Activated CD4-positive, alpha-beta T cell treated with anti-CD3 and anti-CD28 coated beads, Interleukin-2, amount 50 U/mL, for 1 hour (primary cell): ENCODE data around the gene UST.
A peak's percentile ranks its signal among the peaks of the same experiment; 100 is the strongest.

ENCODE experiments used
- DNase-seq: peaks from one replicate; pipeline ENCODE4 v3.0.0-alpha.2; 2020

Gene UST

GRCh38 chr6:148808786-148809304 lies 62.0 kb downstream of the UST start:
- no peak for DNase-seq

GRCh38 chr6:148811459-148811858 lies 64.6 kb downstream of the UST start:
- no peak for DNase-seq

- no peak for DNase-seq
These were observed 67.4 kb downstream of the UST start for GRCh38 chr6:148814082-148814790.

DNA sequence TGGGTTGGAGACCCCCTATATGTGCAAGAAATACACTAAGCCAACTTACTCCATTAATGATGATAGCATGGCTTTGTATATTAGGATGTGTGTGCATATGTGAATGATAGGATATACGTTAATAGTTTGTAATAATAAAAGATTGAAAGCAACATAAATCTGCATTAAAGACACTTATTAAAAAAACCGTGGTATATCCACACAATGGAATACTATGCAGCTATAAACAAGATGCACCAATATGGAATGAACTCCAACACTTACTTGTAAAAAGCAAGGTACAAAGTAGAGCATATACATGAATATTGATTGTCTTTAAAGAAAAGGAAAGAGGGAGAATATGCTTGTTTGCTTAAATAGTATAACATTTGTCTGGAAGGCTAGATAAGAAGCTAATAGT lies 68.0 kb downstream of the UST start:
- DNase-seq, result no peak

DNA sequence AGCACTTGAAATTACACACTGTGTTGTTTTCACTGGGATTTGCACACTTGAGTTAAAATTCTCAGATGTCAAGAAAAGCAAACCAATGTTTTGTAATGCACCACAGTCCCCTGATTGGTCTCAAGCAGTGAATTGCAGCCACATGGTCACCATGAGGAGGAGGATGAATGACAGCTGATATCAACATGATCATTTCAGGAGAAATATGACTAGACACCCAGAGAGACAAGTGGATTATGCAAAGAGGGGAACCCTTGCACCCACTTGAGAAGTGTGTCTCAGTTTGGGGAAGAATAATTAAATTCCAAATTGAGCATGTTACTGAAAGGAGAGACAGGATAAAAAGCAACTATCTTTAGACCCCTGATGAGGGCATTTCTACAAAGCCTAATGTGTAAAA lies 69.3 kb downstream of the UST start:
- no peak for DNase-seq

GRCh38 chr6:148817689-148818088 lies 70.9 kb downstream of the UST start:
- DNase-seq, result no peak

GRCh38 chr6:148818939-148819575 lies 72.2 kb downstream of the UST start:
- DNase-seq, result no peak

GRCh38 chr6:148819852-148820251 lies 73.0 kb downstream of the UST start:
- DNase-seq, result no peak

- no peak for DNase-seq
These were observed 76.0 kb downstream of the UST start for GRCh38 chr6:148822819-148823218.

DNA sequence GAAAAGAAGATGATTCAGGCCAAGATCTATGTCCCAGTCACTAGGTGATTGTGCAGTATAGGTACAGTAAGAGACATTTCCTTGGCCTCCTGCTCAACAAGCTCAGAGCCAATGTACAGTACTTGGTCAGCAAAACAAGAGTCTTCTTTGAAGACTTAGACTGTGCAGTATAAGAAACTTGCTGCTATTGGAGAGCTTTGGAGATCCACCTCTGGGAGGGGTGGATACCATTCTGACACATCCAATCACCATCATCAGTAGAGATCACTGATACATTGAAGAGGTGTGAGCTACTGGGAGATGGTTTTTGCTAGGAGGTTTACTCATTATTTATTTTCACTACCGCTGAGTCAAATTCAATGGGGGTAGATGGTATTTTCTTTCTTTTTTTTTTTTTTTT lies 77.5 kb downstream of the UST start:
- DNase-seq, result no peak

- DNase-seq, result no peak
These were observed 78.1 kb downstream of the UST start for GRCh38 chr6:148824960-148825359.

DNA sequence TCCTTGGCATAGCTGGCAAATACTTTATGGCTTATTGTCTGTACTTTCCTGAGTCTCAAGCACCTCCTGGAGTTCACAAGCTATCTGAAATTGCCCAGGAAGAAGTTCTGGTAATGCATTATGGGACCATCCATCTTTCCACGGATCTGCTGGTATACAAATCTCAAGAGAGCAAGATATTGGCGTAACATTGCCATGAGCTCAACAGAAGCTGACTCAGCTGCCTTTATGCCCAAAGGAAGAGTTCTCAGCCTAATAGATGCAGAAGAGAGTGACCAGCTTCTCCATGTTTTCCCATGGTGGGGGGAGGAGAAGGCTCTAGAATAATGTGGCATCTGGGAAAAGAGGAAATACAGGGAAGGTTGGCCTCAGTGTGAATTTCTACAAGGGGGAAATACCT lies 78.7 kb downstream of the UST start:
- no peak for DNase-seq

- DNase-seq, result no peak
These were observed 80.7 kb downstream of the UST start for GRCh38 chr6:148827416-148828045.

DNA sequence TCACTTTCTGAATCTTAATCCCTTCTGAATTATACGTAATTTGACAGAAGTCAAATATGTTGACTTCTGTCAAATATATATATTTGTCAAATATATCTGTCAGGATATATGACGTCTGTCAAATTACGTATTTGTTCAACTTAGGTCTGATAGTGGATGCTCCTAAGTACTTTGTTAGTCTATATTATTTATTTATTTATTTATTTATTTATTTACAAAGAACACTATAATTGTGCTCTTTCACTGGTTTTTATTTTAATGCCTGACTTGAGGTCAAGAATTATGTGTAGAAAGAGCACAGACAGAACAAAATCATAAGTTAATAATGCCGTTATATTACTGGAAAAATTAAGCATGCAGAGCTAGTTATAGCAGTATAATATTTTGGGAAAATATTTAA lies 81.2 kb downstream of the UST start:
- no peak for DNase-seq

- no peak for DNase-seq
These were observed 82.7 kb downstream of the UST start for GRCh38 chr6:148829415-148830101.

GRCh38 chr6:148830614-148831013 lies 83.8 kb downstream of the UST start:
- no peak for DNase-seq

DNA sequence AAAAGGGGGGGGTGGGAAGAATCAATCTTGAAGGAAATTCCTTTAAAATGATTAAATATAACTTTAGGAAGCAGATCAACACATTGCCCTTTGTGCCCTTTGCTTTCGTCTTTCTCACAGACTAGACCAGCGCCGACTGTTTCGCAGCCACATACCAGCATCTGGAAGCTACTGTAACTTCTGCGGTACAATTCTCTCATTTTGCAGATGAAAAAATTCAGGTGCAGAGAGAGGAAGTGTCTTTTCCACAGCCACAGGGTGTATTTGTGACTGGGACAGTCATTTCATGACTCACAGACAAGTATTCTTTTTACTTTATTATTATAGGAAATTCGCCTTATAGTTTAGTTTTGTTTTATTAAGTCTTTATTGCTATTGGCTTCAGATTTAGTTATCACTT lies 84.2 kb downstream of the UST start:
- DNase-seq, result peak; percentile 31

DNA sequence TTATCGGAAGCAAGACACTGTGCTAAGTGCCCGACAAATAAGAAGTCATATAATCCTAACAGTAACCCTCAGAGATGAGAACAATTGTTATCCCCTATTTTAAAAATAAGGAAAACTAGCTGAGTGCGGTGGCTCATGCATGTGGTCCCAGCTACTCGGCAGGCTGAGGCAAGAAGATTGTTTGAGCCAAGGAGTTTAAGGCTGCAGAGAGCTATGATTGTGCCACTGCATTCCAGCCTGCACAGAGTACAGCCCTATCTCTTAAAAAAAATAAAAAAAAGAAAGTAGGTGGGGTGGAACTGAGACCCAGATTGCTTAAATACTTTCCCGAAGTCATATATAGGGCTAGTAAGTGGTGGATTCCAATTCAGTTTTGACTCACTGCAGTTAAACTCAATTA lies 84.7 kb downstream of the UST start:
- no peak for DNase-seq

- no peak for DNase-seq
These were observed 89.2 kb downstream of the UST start for GRCh38 chr6:148835920-148836441.

- no peak for DNase-seq
These were observed 89.9 kb downstream of the UST start for GRCh38 chr6:148836751-148837150.

DNA sequence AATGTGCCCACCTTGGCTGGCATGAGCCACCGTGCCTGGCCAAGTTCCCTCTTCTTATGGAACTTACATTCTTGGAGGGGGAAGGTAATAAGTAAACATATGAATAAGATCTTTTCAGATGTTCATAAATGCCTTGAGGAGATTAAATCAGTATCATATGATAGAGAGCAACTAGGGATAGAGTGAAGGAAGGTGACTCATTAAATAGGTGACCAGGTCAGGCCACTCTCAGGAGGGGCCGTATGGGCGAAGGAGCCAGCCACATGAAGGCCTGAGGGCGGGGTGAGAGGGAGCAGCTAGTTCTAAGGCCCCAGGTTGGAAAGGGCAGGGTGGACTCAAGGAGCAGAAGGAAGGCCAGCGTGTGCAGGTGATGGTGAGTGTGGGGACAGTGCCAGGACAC lies 91.1 kb downstream of the UST start:
- no peak for DNase-seq

DNA sequence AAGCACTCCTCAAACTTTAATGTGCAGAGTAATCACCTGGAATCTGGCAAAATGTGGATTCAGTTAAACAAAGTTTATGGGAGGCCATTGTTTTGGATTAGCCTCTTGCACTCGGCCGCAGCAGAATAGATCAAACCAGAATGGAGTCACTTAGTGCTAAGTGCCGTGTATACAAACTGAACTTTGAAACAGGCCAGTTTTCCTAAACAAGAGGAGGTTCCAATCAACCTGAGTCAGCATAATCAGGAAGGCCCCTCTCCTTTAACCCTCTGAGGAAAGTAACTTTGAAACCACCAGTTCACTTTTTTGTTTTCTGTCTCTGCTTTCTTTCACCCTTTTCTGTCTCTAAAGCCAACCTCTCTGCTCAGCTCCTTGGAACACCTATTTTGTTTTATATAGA lies 92.2 kb downstream of the UST start:
- no peak for DNase-seq

DNA sequence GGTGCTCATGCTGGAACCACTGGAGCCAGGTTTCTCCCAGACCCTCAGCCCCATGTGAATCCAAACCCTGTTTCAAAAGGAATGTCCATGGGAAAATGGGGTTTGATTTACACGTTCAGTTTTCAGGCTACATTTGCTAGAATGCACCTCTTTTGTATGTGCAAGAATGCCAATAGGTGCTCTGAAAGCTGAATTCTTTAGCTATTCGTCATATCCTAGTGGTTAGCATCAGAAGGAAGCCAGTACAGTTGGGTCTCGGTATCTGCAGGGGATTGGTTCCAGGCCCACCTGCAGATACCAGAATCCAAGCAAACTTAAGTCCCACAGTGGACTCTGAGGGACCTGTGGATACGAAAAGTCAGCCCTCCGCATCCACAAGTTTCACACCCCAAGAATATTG lies 93.4 kb downstream of the UST start:
- DNase-seq, result no peak
